Kidney epithelial cell (primary cell): ENCODE results near the gene NUAK1. TPM values are rescaled to one million over a fixed set of nuclear protein-coding genes. Genes with fewer than 3 reads are reported as not detected.

ENCODE experiments used
- DNase-seq: peaks from one replicate; pipeline ENCODE4 v3.0.0-alpha.2; 2010; ENCODE audit warnings: low read depth
- H3K27me3 ChIP-seq: 2 replicates; pipeline ENCODE4 v1.6.0; 2011; ENCODE audit warnings: low read length; ENCODE audit not compliant: control insufficient read depth, insufficient read depth
- H3K36me3 ChIP-seq: 2 replicates; pipeline ENCODE4 v1.5.1; 2011; ENCODE audit warnings: low read length; ENCODE audit not compliant: control insufficient read depth, insufficient read depth
- H3K4me3 ChIP-seq: 2 replicates; pipeline ENCODE4 v1.5.1; 2011; ENCODE audit warnings: low read depth, mild to moderate bottlenecking, control low read depth, low read length
- total RNA-seq: library from RNA; depleted of rRNA; stranded (reverse); fragments of >200 nt; gene quantifications from 2 replicates; pipeline ENCODE4 v1.2.3, GENCODE V29; 2015
- TF ChIP-seq, protein P1 (sequence below): IDR thresholded peaks from 2 replicates; pipeline ENCODE4 v1.5.1; 2011; ENCODE audit warnings: mild to moderate bottlenecking, moderate library complexity, low read length, control low read depth, inconsistent platforms; ENCODE audit not compliant: insufficient read depth, poor library complexity, severe bottlenecking

The NUAK1 gene
- total RNA-seq, 1 donor from 2014 or later: 38.2 TPM

DNA sequence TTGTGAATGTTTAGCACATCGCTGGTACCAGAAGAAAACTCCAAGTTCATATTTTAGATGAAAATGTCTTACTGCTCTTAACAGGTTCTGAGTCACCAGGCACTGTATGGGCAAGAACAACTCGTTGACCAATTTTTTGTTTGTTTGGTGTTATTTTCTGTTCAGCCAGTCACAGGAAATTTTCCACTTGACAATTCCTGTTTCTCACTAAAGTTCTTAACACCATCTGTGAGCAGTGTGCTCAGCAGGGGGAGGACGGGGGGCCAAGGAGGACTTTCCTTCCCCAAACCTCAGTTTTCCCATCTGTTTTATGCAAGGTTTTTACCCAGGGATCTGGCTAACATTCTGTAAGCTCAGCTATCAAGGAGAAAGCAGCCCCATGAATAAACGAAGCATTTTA is 3.0 kb downstream of the NUAK1 start:
- DNase-seq: no peak
- TF ChIP-seq, protein P1, sequence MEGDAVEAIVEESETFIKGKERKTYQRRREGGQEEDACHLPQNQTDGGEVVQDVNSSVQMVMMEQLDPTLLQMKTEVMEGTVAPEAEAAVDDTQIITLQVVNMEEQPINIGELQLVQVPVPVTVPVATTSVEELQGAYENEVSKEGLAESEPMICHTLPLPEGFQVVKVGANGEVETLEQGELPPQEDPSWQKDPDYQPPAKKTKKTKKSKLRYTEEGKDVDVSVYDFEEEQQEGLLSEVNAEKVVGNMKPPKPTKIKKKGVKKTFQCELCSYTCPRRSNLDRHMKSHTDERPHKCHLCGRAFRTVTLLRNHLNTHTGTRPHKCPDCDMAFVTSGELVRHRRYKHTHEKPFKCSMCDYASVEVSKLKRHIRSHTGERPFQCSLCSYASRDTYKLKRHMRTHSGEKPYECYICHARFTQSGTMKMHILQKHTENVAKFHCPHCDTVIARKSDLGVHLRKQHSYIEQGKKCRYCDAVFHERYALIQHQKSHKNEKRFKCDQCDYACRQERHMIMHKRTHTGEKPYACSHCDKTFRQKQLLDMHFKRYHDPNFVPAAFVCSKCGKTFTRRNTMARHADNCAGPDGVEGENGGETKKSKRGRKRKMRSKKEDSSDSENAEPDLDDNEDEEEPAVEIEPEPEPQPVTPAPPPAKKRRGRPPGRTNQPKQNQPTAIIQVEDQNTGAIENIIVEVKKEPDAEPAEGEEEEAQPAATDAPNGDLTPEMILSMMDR: no peak
- Histone ChIP-seq H3K27me3 (no peaks in the 10 kb centered on the region), H3K4me3 (peak overlapping the region; percentile 21), H3K36me3 (no peaks in the 10 kb centered on the region)

DNA sequence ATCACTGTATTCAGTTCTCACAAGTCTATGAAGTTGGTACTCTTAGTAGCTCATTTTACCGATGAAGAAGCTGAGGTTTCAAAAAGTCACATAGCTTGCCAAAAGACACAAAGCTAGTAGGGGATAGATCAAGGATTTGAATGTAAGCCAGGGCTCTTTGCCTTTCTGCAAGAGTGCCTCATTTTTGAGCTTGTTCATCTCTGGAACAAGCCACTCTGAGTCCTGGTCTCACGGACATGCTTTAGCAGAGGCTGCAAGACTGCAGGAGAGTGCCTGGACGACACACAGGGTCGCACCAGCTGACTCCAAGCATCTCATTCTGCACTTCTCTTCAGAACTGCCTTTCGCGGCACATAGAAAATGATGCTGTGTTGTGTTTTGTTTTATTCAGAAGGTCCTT is 3.7 kb downstream of the NUAK1 start:
- no peaks in the 10 kb centered on the region for H3K27me3 ChIP-seq
- no peaks in the 10 kb centered on the region for H3K36me3 ChIP-seq
- no peak overlapping the region for H3K4me3 ChIP-seq
- TF ChIP-seq, protein P1: no peak
- no peak for DNase-seq

DNA sequence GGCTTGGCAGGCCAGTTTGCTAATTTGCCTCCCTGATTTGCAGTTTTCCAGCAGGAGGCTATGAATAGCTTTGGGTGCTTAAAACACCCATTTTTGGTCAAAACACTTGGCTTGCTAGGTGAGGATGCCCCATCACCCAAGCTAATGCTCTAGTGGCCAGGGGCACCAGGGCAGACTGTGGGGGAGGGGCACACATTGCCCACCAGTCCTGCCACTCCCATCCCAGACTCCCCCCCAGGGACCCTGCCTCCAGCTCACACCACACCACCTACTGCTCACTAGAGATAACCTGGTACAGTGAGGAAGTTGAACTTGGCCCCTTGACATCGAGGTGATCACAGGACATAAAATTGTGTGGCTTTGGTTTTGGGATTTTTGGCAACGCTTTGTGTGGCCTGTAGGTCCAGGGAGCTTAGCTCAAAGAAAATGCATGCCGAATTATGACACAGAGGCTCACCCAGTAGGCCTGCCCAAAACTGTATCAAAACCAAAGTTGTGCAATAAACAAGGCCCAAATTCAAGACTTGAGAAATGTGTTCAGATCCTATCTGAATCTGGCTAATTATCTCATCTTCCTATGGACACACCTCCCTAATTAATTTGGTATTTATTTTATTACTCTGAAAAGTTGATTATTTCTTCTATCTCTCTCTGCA is 4.3 kb downstream of the NUAK1 start:
- H3K4me3 ChIP-seq: no peak overlapping the region
- H3K27me3 ChIP-seq: no peaks in the 10 kb centered on the region
- H3K36me3 ChIP-seq: no peaks in the 10 kb centered on the region
- TF ChIP-seq, protein P1: no peak
- DNase-seq: no peak

DNA sequence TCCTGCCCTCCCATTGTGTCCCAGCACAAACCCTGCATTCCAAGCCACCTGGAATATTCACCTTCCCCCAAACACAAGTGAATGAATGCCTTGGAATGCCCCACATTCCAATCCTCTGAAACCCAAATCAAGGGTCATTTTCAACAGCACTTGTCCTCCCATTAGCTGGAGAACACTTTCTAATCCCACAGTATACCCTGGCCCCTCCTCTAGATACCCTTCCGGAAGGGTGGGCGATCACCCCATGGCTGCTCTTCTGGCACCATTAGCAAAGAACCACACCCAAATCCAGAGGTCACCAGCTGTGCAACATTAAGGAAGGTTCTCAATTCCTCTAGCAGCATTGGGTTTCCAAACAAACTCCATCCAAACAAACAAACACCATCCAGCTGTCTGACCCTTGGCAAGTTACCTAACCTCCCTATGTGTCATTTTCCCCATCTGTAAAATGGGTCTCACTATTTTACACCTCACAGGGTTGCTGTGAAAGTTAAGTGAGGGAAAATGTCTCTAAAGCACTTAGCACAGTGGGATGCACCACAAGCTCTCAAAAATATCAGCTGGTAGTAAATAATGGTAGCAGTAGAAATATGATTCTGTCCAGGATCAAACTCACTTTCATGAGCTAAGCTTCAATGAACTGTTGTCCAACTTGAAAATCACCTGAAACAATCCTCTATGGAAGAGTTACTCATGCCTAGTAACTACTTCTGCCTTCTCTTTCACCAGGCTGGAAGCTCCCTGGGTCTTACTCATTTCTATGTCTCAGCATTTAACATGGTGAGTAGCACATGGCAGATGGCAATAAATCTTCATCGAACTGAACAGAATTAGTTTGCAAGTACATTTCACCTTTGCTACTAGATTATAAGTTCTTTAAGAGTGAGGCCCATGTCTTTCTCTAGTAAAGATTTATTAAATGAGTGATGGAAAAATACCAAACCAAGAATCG is 5.3 kb downstream of the NUAK1 start:
- Histone ChIP-seq H3K27me3 (no peaks in the 10 kb centered on the region), H3K36me3 (no peaks in the 10 kb centered on the region), H3K4me3 (no peak overlapping the region)
- TF ChIP-seq, protein P1: no peak
- DNase-seq: peak; percentile 58

DNA sequence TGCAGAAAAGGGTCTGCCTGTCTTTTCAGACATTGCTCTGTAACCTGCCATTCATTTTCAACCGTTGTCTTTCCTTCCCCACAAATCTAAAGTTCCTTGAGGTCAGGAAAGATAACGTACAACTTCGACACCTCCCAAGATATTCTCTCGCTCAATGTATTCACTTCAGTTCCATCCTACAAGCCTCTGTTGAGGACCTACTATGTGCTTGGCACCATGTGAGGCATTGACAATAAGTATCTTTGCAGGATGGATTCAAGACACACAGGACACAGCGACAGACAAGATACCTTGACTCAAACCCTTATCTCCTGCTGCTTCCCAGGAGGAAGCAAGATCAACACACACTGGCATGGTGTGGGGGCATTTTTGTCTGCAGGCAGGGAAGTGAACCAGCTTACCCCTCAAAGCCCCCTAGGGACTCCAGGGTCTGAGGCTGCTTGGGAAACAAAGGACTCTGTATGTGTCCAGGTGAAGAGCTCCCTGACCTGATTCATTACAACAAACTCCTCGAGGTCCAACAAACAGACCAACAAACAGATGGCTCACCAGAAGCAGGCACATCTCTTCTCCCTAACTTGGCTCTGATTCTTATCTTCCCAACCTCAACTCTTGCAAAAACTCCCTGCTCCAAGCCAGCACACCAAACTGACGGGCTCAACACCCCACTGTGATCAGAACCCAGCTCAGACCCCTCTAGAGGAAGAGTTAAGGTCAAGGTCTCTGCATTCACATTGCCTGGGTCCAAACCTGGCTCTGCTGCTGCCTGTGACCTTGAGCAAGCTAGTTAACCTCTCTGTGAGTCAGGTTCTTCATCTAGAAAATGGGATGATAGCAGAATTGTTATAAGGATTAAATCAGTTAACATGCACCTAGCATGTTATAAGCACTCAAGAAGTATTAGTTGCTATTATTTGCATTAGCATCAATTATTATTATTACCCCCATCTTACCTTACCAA is 6.3 kb downstream of the NUAK1 start:
- Histone ChIP-seq H3K27me3 (no peaks in the 10 kb centered on the region), H3K4me3 (no peak overlapping the region), H3K36me3 (no peaks in the 10 kb centered on the region)
- TF ChIP-seq, protein P1: no peak
- no peak for DNase-seq
